Measurements from ENCODE around the gene FYN.

Gene FYN

DNA sequence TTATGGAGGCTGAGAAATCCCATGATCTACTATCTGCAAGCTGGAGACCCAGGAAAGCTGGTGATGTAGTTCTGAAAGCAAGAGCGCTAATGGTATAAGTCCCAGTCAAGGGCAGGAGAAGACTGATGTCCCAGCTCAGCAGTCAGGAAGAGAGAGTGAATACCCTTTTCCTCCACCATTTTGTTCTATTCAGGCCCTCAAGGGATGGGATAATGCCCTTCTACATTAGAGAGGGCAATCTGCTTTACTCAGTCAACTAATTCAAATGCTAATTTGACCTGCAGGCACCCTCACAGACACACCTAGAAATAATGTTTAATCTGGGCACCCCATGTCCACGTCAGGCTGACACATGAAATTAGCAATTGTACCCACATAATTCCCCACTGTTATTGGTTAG lies 10.8 kb upstream of the FYN start:
- DNase-seq (ENCODE audit: low read depth in 2 of 2): no peak

DNA sequence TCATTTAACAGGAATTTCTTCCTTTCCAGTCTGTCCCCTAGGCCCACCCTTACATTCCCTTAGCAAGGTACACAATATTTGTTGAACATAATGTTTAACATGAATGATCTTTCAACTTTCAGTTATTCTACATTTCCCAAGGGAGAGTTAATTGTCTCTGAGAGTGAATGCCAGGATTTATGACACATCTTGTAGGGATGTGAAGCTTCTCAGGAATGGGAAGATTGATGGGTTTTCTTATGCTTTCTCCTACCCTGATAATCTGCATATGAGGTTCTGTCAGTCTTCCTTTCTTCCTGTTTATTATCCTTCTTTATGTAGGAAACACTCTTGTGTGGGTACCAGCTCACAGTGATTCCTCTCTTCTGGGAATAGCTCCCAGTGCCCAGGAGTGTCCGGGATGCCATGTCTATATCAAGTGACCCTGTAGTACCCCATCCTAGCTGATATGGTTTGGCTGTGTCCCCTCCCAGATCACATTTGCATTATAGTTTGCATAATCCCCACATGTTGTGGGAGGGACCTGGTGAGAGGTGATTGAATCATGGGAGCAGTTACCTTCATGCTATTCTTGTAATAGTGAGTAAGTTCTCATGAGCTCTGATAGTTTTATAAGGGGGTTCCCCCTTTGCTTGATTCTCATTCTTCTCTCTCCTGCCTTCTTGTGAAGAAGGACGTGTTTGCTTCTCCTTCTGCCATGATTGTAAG lies 7.1 kb upstream of the FYN start:
- DNase-seq (ENCODE audit: low read depth in 2 of 2): no peak

DNA sequence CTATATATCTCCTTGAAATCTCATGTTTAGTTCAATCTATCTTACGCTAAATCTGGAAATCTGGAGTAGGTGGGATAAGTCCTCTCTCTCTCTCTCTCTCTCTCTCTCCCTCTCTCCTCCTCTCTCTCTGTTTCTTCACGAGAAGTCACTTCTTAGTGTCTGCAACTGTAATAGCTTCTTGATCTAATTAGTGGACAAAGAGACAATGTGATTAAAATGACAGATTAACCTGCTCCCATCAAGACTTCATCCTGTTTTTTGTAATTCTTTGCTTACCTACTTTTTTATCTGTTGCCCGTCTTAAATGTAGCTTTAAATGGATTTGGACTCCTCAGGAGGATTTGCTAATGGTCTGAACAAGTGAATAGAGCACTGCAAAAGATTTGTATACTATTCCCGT lies 2.5 kb upstream of the FYN start:
- DNase-seq (ENCODE audit: low read depth in 2 of 2): no peak

DNA sequence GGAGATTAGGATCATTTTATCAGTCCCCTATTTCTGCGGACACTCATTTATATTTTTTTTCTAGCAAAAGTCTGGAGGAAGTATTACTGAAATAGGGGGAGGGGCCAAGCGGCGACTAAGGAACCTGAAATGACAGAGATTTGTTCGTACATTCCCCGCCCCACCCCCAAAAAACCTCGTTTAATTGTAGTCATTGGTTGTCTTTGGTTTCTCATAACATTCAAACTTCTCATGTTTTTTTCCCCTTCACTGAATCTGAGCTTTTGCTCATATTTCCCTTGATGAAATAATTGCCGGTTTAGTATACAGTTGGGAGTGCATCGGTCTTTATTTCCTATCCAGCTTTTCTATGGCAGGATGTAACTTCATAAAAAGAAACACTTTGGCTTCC lies 768 bp upstream of the FYN start:
- DNase-seq (ENCODE audit: low read depth in 2 of 2): peak; percentile 61 to 71

DNA sequence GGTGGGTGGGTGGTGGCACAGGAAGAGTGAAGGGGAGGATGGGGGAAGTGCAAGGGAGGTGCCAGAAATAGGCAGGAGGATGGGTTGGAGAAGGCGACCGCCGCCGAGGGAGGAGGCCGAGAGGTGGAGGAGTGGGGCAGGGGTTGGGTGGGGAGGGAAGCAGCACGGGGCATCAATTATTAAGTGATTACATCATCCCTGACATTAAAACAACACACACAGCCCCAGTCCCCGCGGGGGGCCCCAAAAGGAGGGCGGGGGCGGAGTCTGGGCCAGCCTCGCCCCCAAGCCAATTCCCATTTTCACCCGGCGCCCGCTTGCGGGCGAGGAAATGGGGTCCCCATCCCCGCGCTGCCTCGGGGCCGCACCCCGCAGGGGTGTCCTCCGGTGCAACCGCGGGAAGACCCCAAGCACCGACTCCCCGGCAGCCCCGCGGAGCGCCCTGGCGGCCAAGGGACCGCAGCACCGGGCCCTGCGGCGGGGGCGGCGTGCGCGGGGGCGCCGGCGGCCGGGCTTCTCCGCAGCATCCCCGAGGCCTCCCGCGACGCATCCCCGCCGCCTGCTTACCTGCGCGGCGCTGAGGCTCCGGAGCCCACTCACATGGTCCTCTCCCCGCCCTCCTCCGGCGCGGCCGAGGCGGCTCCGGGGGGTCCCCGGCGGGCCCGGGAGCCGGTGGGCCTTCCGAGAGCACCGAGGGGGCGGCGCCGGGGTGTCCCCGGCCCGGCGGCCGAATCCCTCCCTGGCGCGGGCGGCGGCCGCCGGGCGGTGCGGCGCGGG lies 663 bp downstream of the FYN start:
- DNase-seq (ENCODE audit: low read depth in 2 of 2): peak; percentile 33 to 53

DNA sequence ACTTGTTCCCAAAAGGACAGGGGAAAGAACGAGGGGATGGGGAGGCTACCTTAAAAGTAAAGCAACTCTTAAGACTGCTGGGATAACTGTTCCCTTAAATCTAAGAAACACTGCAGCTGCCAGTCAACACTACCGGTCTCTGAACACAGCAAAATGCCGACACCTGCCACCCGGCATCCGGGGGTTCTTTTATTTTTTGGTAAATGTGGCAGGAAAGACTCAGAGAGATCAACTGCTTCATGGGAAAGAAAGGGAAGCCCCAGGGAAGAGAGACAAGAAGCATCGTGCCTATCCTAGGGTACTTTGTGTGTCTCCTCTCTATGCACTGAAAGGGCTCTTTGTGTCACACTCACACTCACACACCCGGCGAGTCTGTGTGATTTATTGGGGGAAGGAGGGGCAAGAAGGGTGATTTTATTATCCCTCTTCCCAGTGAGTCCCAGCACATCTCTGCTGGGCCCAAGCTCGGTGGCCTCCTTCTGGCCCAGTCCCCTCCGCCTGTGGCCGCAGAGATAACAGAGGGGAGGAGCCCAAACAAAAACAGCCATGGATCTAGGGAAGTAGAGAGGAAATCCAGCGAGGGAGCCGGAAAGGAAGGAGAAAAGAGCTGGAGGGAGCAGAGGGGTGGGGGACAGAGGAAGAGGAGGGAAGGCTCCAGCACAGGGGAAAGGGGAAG lies 1.4 kb downstream of the FYN start:
- no peak for DNase-seq (ENCODE audit: low read depth in 2 of 2)

DNA sequence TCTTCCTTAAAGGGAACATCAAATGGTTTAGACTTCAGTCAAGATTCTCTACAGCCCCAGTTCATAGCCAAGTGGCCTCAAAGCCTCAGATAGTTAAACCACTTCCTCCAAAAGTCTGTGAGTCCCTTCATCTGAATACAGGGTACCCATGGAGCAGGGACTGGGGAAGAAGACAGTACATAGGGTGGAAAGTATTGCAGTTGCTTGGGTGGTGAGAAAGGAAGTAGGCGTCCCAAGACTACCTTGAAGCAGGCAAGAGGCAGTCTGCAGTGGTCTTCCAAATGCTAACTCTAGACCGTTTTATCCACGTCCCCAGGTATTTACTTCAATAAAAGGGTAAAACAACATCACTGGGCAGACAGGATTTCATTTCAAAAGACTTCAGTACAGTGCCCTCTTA lies 2.0 kb downstream of the FYN start:
- DNase-seq (ENCODE audit: low read depth in 2 of 2): no peak

DNA sequence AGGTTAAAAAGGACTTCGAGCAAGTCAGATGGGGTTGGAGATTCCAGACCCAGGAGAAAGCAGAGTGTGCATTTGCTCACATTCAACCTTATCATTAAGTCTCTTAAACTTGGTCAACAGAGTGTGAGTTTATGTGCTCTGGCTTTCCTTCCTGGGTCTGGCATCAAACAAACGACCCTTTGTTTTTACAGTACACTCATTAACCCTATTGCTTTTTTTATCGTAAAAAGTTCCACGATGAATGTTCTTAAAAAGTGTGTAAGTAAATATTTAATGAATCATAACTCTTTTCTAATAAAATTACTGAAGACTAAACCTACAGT lies 2.5 kb downstream of the FYN start:
- no peak for DNase-seq (ENCODE audit: low read depth in 2 of 2)

DNA sequence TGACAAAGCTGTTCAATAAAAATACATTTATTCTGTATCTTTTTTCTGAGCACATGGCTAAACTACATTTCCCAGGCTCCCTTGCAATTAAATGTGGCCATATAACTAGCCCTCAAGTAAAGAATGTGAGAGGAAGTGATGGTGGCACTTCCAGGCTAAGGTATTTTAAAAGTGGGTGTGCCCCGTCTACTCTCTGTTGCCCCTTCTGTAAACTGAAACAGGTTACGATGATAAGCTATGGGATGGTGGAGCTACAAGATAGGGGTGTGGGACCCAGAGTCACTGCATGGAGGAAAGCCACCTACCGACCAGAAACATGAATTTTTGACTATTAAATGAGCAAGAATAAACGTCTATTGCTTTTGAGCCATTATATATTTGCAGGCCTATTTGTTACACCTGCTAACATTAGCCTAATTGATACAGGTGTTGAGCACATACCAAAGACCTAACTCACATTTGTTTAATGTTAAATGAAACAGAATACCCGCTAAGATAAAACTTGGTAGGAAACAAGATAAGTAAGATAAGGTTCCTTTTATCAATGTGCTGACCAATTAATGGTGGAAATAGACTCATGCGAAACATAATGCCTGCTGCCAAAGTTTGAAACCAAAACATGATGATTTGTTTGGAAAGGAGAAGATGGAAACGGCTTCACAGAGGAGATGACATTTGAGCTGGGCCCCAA lies 3.1 kb downstream of the FYN start:
- DNase-seq (ENCODE audit: low read depth in 2 of 2): no peak

DNA sequence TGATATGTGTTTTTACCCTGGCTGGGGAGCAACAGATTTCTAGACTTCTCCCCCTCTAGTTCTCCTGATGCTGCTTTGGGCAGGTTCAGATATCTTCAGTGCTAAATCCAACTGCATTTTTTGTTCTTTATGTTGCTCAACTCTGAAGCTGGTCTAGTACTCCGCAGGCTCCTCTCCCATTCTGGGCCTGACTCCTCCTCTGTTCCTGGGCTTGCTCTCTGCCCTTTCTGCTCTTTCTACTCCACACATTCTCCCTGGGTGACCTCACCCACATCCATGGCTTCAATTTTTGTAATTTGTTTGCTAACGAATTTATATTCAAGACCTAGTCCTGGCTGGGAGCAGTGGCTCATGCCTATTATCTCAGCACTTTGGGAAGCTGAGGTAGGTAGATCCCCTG lies 6.4 kb downstream of the FYN start:
- no peak for DNase-seq (ENCODE audit: low read depth in 2 of 2)

DNA sequence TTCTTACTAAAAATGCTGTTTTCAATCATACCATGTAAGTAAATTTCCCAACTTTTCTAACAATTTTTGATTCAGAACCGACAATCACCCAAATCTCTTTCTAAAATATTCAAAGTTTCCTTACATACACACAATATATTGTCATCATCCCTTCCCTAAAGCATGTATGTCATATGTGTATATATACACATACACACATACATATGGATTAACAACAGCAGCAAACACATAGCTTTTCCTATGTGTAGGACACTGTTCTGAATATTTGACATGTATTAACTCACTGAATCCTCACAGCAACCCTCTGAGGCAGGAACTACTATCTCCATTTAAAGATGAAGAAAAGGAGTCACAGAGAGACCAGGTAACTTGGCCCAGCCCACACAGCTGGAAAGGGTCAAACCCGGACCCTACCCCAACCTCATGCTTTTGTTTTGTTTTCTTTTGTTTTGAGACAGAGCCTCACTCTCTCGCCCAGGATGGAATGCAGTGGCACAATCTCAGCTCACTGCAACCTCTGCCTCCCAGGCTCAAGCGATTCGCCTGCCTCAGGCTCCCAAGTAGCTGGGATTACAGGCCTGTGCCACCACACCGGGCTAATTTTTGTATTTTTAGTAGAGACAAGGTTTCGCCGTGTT lies 7.2 kb downstream of the FYN start:
- no peak for DNase-seq (ENCODE audit: low read depth in 2 of 2)

DNA sequence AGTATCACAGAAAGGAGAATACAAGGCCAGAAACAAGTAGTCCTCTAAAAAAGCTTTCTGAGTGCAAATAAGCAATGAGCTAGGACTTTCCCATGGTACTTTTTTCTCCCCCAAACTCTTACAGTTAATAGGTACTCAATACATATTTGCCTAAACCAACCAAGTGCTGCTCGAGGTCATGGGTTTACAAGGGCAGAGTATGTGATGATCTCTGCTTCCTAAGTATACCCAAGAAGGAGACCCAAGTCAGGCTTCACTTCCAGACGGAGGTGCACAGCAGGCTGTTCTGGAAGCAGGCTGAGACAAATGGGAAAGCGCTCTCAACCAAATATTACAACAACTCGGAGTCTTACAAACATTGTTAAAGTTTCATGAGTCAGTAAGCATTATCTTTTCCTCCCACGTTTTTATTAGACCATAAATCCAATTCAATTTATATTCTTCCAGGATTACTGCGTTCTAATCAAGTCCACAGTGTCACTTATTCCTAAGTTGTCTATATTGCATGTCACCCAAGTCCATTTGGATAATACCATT lies 8.1 kb downstream of the FYN start:
- DNase-seq (ENCODE audit: low read depth in 2 of 2): no peak

DNA sequence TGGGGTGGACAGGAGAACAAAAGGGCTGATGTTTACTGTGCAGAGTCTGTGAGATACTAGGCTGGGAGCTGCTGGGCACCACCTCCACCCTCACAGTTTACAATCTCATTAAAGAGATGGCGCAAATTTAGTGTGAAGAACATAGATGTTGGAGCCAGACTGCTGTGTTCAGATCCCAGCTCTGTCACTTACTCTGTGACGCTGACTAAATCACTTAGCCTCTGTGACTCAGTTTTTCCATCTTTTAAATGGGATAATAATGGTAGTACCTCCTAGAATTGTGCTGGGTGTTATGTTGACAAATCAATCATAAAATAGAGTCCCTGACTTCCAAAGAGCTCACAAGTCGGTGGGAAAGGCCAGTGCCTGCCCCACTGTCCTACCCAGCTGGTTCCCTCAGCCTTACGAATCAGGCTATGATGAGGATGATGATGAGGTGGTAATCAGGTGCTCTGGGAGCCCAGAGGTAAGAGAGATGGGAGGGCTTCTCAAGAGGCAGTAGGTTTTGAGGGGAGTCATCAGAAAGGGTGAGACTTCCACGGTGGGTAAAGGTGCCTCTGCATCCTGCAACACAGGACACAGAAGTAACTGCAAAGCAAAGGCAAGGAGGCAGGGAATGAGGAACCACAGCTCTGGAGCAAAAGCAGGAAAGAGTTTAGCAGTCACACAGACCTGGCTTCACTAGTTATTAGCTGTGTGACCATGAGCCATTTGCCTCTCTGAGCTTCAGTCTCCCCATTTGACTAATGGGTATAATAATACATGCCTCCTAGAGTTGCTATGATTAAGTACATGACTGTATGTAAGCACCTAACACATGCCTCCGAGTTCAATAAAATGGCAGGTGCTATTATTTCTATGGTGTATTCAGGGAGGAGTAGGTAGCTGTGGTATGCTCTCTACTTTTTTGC lies 8.9 kb downstream of the FYN start:
- DNase-seq (ENCODE audit: low read depth in 2 of 2): no peak

DNA sequence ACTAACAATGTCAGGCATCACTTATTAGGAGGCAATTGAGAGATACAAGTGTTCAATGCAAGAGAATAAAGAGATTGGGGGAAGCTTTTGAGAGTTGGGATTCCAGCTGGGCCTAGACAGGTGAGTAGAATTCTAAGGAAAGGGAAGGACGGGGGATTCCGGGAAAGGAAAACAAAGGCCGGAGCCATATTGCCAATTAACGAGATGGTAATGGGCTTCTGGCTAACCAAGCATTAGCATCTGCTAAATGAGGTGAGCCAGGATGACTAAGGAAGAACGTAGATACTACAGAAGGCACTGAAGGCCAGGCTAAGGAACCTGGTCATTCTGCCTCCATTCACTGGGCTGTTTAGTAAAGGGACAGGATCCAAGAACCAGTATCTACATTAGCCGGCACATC lies 10.5 kb downstream of the FYN start:
- DNase-seq (ENCODE audit: low read depth in 2 of 2): no peak

DNA sequence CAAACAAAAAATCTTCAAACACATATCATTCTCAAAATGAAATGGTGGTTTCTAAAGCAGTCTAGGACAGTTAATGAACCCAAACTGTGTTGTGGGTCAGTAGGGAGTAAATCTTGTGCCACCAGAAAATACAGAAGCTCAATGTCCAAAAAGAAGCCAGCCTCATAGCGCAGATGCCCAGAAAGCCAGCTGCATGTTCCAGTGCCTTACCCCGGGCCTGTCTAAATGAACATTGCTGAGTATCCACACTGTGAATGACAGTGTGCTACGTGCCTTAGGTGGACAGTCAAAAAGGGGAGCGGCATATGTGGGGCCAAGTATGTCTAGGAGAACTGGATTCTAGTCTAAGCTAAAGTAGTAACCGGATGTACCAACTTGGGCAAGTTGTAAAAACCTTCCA lies 10.9 kb downstream of the FYN start:
- DNase-seq (ENCODE audit: low read depth in 2 of 2): no peak

DNA sequence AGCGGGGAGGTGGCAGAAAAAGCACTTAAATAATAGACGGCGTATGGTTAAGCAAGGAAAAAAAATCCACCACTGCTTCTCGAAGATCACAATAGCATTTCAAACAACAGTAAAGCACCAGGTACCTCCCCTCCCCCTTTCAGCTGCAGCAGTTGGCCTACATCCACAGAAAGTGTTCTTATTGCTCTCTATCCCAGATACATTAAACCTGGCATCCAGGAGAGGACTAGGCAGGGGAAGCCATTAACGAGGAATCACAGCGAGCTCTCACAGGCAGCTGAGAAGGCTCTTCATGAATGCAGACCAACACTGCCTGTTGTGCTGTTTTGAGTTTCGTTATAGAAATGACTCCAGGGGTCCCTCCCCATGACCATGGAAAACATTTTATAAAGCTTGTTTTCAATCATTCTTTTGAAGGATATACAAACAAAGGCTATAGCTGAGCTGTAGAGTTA lies 11.8 kb downstream of the FYN start:
- DNase-seq (ENCODE audit: low read depth in 2 of 2): no peak

DNA sequence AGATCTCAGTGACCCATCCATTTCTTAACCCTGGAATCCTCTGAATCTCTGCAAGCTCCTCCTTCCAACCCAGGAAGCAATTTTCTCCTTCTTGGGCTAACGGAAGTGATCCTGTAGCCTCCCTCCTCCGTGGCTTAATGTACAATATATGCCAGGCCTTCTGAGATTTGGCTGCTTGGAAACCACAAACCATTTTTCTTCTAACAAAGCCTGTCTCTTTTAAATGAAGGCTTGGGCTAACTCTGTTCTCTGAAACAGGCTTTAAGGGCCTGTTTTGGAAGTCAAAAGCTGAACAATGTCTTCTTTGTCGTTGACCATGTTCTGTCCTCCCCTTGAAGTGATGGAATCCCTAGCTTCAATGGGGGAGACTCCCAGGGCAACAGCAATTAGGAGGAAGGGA lies 14.9 kb downstream of the FYN start:
- DNase-seq (ENCODE audit: low read depth in 2 of 2): no peak

DNA sequence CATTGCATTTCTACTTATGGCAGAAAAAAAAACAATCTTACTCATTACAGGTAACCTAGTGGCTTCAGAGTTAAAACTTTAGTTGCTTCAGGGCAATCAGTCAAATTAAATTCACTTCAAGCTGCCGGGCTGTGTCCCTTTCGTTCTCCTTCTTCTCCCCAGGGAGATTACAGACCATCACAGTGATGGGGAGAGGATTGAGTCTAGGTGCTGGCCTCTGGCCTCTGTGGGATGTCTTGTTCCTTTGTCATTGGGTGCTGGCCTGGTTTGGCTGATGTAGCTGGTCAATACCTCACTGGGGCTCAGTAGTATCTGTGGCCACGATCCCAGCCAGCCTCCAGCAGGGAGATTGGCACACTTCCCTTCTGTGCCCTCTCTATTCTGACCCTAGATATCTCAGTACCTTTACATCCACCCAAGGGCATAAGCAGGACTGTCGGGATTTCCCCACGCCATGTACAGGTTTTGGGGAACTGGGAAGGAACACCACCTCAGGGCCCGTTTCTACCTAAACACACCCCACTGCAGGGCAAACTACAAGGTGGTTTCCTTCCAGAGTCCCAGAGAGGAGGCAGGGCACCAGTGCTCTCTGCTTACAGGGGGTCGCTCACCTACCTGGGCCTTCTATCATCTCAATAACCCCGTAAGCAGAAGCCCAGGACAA lies 15.4 kb downstream of the FYN start:
- no peak for DNase-seq (ENCODE audit: low read depth in 2 of 2)

DNA sequence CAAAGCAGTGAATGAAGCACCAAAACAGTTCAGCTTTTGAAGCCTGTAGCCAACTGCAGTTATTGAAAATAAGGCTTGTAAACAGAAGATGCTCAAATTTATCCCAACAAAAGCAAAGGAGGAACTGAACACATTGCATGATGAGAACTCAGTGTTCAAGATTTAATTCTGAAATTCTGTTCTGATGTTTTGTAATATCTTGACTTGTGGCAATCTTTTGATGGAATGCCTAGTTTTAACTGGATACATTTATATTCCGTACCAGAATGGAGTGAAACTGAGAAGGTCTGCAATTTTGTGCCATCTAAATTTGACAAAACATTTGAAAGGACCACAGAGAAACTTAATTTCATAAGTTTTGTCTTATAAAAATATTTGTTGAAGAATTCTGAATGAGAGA lies 17.5 kb downstream of the FYN start:
- no peak for DNase-seq (ENCODE audit: low read depth in 2 of 2)

DNA sequence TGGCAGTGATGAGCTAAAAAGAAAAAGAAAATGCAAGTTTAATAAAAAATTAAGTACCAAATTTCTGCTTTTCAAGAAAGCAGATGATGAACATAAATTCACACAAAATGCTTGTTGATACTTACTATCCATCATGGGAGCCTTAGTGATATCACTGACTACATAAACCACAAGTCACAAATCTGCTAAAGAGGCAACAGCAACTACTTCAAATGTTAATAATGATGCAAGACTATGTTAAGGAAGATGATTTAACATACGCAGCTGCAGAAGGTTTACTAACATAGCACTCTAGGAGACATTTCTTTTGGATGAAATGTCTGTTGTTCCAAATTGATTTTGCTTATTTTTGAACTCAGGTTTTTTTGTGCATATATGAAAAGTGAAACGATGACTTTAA lies 18.6 kb downstream of the FYN start:
- DNase-seq (ENCODE audit: low read depth in 2 of 2): no peak

Measured in stimulated activated CD4-positive, alpha-beta T cell treated with anti-CD3 and anti-CD28 coated beads, Interleukin-4, amount 100 ng/mL, for 48 hours (primary cell).